ENCODE results near the gene SGF29. TPM values are rescaled to one million over a fixed set of nuclear protein-coding genes. Genes with fewer than 3 reads are reported as not detected.

SGF29 gene
- polyA plus RNA-seq, 1 donor (not counting 4 experiments of a cell fraction or from before 2014, with no cell fraction given): 3.0 TPM

- Histone ChIP-seq H3K27ac (ENCODE audit: control insufficient read depth, insufficient read depth, low read length) (peak within 1 kb of the TSS; percentile 84), H3K4me3 (ENCODE audit: control insufficient read depth in 2 of 3, extremely low read depth in 1 of 3, insufficient read depth in 2 of 3, low read depth in 1 of 3, low read length in 3 of 3) (peak within 1 kb of the TSS; percentile 52 to 84 (median 76)), H3K4me2 (ENCODE audit: control insufficient read depth, extremely low read depth, insufficient read depth, low read depth, low read length) (peak within 1 kb of the TSS; percentile 96), H3K27me3 (ENCODE audit: control insufficient read depth, extremely low read depth, insufficient read depth, low read length) (no peaks in the 10 kb centered on the region), H3K79me2 (ENCODE audit: control insufficient read depth, insufficient read depth, low read length) (peaks cover 12% of the 10 kb centered on the region), H3K4me1 (ENCODE audit: control insufficient read depth, extremely low read depth, insufficient read depth, low read length) (peaks cover 35% of the 10 kb centered on the region), H3K9ac (ENCODE audit: control insufficient read depth, extremely low read depth, insufficient read depth, low read length) (peak within 1 kb of the TSS; percentile 91), H3K9me1 (ENCODE audit: control insufficient read depth, extremely low read depth, insufficient read depth, low read length) (no peaks in the 10 kb centered on the region), H4K20me1 (ENCODE audit: control insufficient read depth, extremely low read depth, insufficient read depth, low read length) (no peaks in the 10 kb centered on the region), H2AFZ (ENCODE audit: control insufficient read depth, low read length) (peak within 1 kb of the TSS; percentile 97), H3K36me3 (ENCODE audit: control insufficient read depth in 2 of 2, extremely low read depth in 1 of 2, insufficient read depth in 2 of 2, low read length in 2 of 2) (peaks cover 0 to 8% of the 10 kb centered on the region in 2 experiments), H3K9me3 (ENCODE audit: control insufficient read depth, low read depth, low read length) (no peaks in the 10 kb centered on the region)
- no peak for TF ChIP-seq EZH2 (IDR thresholded peaks at IDR 0.05; ENCODE audit: low read length)
- TF ChIP-seq, protein P1, sequence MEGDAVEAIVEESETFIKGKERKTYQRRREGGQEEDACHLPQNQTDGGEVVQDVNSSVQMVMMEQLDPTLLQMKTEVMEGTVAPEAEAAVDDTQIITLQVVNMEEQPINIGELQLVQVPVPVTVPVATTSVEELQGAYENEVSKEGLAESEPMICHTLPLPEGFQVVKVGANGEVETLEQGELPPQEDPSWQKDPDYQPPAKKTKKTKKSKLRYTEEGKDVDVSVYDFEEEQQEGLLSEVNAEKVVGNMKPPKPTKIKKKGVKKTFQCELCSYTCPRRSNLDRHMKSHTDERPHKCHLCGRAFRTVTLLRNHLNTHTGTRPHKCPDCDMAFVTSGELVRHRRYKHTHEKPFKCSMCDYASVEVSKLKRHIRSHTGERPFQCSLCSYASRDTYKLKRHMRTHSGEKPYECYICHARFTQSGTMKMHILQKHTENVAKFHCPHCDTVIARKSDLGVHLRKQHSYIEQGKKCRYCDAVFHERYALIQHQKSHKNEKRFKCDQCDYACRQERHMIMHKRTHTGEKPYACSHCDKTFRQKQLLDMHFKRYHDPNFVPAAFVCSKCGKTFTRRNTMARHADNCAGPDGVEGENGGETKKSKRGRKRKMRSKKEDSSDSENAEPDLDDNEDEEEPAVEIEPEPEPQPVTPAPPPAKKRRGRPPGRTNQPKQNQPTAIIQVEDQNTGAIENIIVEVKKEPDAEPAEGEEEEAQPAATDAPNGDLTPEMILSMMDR (optimal IDR thresholded peaks at IDR 0.05 in 1 of 3, IDR thresholded peaks at IDR 0.05 in 1 of 3, conservative IDR thresholded peaks at IDR 0.05 in 1 of 3; ENCODE audit: extremely low read depth in 1 of 3, insufficient read depth in 2 of 3, low read length in 3 of 3): no peak
- DNase-seq (ENCODE audit: low read depth, low spot score) (peak; percentile 61), FAIRE-seq (peak; percentile 81)
- dilution Hi-C loops (cut with MboI; ENCODE audit: extremely low pct_ligation_motif_present, low sequenced_read_pairs): no loop called here
Observed at GRCh38 chr16:28538733-28539596, 14.8 kb upstream of the SGF29 start, which contains the start of gene NUPR1. TSS of gene NUPR1 (minus strand) at chr16:28538974. CDS start at chr16:28538907, 67 bp downstream.

- Histone ChIP-seq H3K79me2 (ENCODE audit: control insufficient read depth, insufficient read depth, low read length) (peaks cover 12% of the 10 kb centered on the region), H3K9me1 (ENCODE audit: control insufficient read depth, extremely low read depth, insufficient read depth, low read length) (no peaks in the 10 kb centered on the region), H3K4me2 (ENCODE audit: control insufficient read depth, extremely low read depth, insufficient read depth, low read depth, low read length) (no peak overlapping the region), H3K36me3 (ENCODE audit: control insufficient read depth in 2 of 2, extremely low read depth in 1 of 2, insufficient read depth in 2 of 2, low read length in 2 of 2) (peaks cover 0 to 8% of the 10 kb centered on the region in 2 experiments), H3K9ac (ENCODE audit: control insufficient read depth, extremely low read depth, insufficient read depth, low read length) (no peak overlapping the region), H3K9me3 (ENCODE audit: control insufficient read depth, low read depth, low read length) (no peaks in the 10 kb centered on the region), H3K27me3 (ENCODE audit: control insufficient read depth, extremely low read depth, insufficient read depth, low read length) (no peaks in the 10 kb centered on the region), H3K27ac (ENCODE audit: control insufficient read depth, insufficient read depth, low read length) (no peak overlapping the region), H3K4me1 (ENCODE audit: control insufficient read depth, extremely low read depth, insufficient read depth, low read length) (peaks cover 31% of the 10 kb centered on the region), H4K20me1 (ENCODE audit: control insufficient read depth, extremely low read depth, insufficient read depth, low read length) (no peaks in the 10 kb centered on the region), H2AFZ (ENCODE audit: control insufficient read depth, low read length) (peak overlapping the region; percentile 44), H3K4me3 (ENCODE audit: control insufficient read depth in 2 of 3, extremely low read depth in 1 of 3, insufficient read depth in 2 of 3, low read depth in 1 of 3, low read length in 3 of 3) (no peak overlapping the region)
- FAIRE-seq: no peak
- dilution Hi-C loops (cut with MboI; ENCODE audit: extremely low pct_ligation_motif_present, low sequenced_read_pairs): no loop called here
- TF ChIP-seq, protein P1 (optimal IDR thresholded peaks at IDR 0.05 in 1 of 3, IDR thresholded peaks at IDR 0.05 in 1 of 3, conservative IDR thresholded peaks at IDR 0.05 in 1 of 3; ENCODE audit: extremely low read depth in 1 of 3, insufficient read depth in 2 of 3, low read length in 3 of 3): no peak
- TF ChIP-seq EZH2 (IDR thresholded peaks at IDR 0.05; ENCODE audit: low read length): no peak
- no peak for DNase-seq (ENCODE audit: low read depth, low spot score)
Observed at GRCh38 chr16:28540346-28540745, 13.4 kb upstream of the SGF29 start.
